Panc1 (cell line): ENCODE measurements around the gene FRMPD4. TPM values are rescaled to one million over a fixed set of nuclear protein-coding genes. Genes with fewer than 3 reads are reported as not detected.

ENCODE experiments used
- ATAC-seq: fragments of 200-7000 bp; cut with Tn5 transposase; 2 replicates; pipeline ENCODE4 v1.9.1; 2020; ENCODE audit warnings: mild to moderate bottlenecking, moderate library complexity
- BruUV-seq: library from RNA; stranded (reverse); fragments of 400-500 nt; replicated peaks from 2 replicates; lab custom pipeline; 2021; lab: Mats Ljungman, UMichigan
- CTCF ChIA-PET: fragments of 300-600 bp; sonication (Branson Sonifier 250); formaldehyde crosslinking; loops from one replicate; lab custom pipeline; 2022; ENCODE audit warnings: antibody characterized with exemption; lab: Charles Lee
- POLR2A ChIA-PET: fragments of 300-600 bp; sonication (Branson Sonifier 250); formaldehyde crosslinking; loops from one replicate; lab custom pipeline; 2022; ENCODE audit warnings: antibody characterized with exemption; lab: Charles Lee
- DNase-seq: peaks from one replicate; pipeline ENCODE4 v3.0.0-alpha.2; 2010; ENCODE audit warnings: low read depth, low spot score
- H3K27ac ChIP-seq: 2 replicates; pipeline ENCODE4 v1.5.1; 2011; ENCODE audit warnings: mild to moderate bottlenecking, low read length, inconsistent platforms
- H3K27me3 ChIP-seq: fragments of 200-500 bp; sonication (Bioruptor generic); 2 replicates; pipeline ENCODE4 v1.6.0; 2014; ENCODE audit warnings: low read length, inconsistent platforms; ENCODE audit not compliant: control insufficient read depth, insufficient read depth
- H3K36me3 ChIP-seq: fragments of 200-500 bp; sonication (Bioruptor generic); 2 replicates; pipeline ENCODE4 v1.5.1; 2014; ENCODE audit warnings: inconsistent platforms, mild to moderate bottlenecking, low read length, moderate library complexity; ENCODE audit not compliant: control insufficient read depth, insufficient read depth
- H3K4me1 ChIP-seq: 2 replicates; pipeline ENCODE4 v1.5.1; 2011; ENCODE audit warnings: inconsistent platforms, mild to moderate bottlenecking, low read length, moderate library complexity; ENCODE audit not compliant: control insufficient read depth, insufficient read depth
- H3K4me3 ChIP-seq, 2 experiments: 2 replicates each; pipeline ENCODE4 v1.5.1; 2011 to 2012; ENCODE audit warnings: low read depth in 2 of 2, low read length in 2 of 2, mild to moderate bottlenecking in 2 of 2, inconsistent platforms in 1 of 2, moderate library complexity in 1 of 2
- H3K9me3 ChIP-seq: fragments of 200-500 bp; sonication (Bioruptor generic); 2 replicates; pipeline ENCODE4 v1.5.1; 2014; ENCODE audit warnings: low read depth, mild to moderate bottlenecking, inconsistent platforms, low read length, moderate library complexity; ENCODE audit not compliant: control insufficient read depth, insufficient read depth
- POLR2AphosphoS5 ChIP-seq: IDR thresholded peaks from 2 replicates; pipeline ENCODE4 v1.6.1; 2012; ENCODE audit warnings: mild to moderate bottlenecking, low read depth, low read length, moderate library complexity
- SIN3A ChIP-seq: IDR thresholded peaks from 2 replicates; pipeline ENCODE4 v1.6.1; 2012; ENCODE audit warnings: low read depth, mild to moderate bottlenecking, low read length, moderate library complexity, borderline replicate concordance; ENCODE audit not compliant: insufficient read depth
- TCF7L2 ChIP-seq: IDR thresholded peaks from 2 replicates; pipeline ENCODE4 v1.6.1; 2011; ENCODE audit warnings: mild to moderate bottlenecking, low read depth, low read length, inconsistent platforms
- in situ Hi-C: cut with HindIII; loops from 2 replicates; pipeline ENCODE4 v1.10.0; 2016; ENCODE audit warnings: low sequenced_read_pairs, low pct_unique_long_range_greater_than_20kb
- intact Hi-C: fragments of 100-400 bp; cut with micrococcal nuclease; formaldehyde crosslinking; loops from one replicate; pipeline ENCODE4 v1.10.0; 2022; ENCODE audit not compliant: unreplicated experiment
- total RNA-seq: library from RNA; stranded (reverse); gene quantifications from one replicate; pipeline ENCODE4 v1.2.1, GENCODE V29; 2021; ENCODE audit not compliant: unreplicated experiment
- TF ChIP-seq, protein P1 (sequence below), 2 experiments: IDR thresholded peaks; 2 replicates each; pipeline ENCODE4 v1.6.1; 2011 to 2012; ENCODE audit warnings: low read depth in 2 of 2, control low read depth in 1 of 2, low read length in 1 of 2, mild to moderate bottlenecking in 1 of 2, moderate library complexity in 1 of 2; ENCODE audit not compliant: insufficient read depth in 1 of 2
- TF ChIP-seq, protein P2 (sequence below): fragments of 450-650 bp; IDR thresholded peaks from 2 replicates; pipeline ENCODE4 v1.5.1; 2017; ENCODE audit warnings: mild to moderate bottlenecking

Gene FRMPD4
- total RNA-seq, 1 experiment from 2014 or later: not detected

GRCh38 chrX:12722314-12722713, 584.0 kb downstream of the FRMPD4 start:
- BruUV-seq: no TSS peak
- intact Hi-C loops: no loop called here
- Histone ChIP-seq H3K36me3 (no peaks in the 10 kb centered on the region), H3K27ac (no peak overlapping the region), H3K4me3 (no peak overlapping the region), H3K4me1 (no peaks in the 10 kb centered on the region), H3K9me3 (no peaks in the 10 kb centered on the region), H3K27me3 (no peaks in the 10 kb centered on the region)
- in situ Hi-C loops: no loop called here
- TF ChIP-seq, protein P1, sequence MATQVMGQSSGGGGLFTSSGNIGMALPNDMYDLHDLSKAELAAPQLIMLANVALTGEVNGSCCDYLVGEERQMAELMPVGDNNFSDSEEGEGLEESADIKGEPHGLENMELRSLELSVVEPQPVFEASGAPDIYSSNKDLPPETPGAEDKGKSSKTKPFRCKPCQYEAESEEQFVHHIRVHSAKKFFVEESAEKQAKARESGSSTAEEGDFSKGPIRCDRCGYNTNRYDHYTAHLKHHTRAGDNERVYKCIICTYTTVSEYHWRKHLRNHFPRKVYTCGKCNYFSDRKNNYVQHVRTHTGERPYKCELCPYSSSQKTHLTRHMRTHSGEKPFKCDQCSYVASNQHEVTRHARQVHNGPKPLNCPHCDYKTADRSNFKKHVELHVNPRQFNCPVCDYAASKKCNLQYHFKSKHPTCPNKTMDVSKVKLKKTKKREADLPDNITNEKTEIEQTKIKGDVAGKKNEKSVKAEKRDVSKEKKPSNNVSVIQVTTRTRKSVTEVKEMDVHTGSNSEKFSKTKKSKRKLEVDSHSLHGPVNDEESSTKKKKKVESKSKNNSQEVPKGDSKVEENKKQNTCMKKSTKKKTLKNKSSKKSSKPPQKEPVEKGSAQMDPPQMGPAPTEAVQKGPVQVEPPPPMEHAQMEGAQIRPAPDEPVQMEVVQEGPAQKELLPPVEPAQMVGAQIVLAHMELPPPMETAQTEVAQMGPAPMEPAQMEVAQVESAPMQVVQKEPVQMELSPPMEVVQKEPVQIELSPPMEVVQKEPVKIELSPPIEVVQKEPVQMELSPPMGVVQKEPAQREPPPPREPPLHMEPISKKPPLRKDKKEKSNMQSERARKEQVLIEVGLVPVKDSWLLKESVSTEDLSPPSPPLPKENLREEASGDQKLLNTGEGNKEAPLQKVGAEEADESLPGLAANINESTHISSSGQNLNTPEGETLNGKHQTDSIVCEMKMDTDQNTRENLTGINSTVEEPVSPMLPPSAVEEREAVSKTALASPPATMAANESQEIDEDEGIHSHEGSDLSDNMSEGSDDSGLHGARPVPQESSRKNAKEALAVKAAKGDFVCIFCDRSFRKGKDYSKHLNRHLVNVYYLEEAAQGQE (IDR thresholded peaks at IDR 0.05; ENCODE audit: insufficient read depth in 1 of 2, low read depth in 2 of 2, low read length in 1 of 2): no peak
- TF ChIP-seq, protein P2, sequence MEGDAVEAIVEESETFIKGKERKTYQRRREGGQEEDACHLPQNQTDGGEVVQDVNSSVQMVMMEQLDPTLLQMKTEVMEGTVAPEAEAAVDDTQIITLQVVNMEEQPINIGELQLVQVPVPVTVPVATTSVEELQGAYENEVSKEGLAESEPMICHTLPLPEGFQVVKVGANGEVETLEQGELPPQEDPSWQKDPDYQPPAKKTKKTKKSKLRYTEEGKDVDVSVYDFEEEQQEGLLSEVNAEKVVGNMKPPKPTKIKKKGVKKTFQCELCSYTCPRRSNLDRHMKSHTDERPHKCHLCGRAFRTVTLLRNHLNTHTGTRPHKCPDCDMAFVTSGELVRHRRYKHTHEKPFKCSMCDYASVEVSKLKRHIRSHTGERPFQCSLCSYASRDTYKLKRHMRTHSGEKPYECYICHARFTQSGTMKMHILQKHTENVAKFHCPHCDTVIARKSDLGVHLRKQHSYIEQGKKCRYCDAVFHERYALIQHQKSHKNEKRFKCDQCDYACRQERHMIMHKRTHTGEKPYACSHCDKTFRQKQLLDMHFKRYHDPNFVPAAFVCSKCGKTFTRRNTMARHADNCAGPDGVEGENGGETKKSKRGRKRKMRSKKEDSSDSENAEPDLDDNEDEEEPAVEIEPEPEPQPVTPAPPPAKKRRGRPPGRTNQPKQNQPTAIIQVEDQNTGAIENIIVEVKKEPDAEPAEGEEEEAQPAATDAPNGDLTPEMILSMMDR: no peak
- no peak for TF ChIP-seq POLR2AphosphoS5
- no peak for TF ChIP-seq SIN3A
- no peak for TF ChIP-seq TCF7L2
- ATAC-seq (no peak), DNase-seq (no peak)
- ChIA-PET POLR2A (no interaction called here), CTCF (no interaction called here)

DNA sequence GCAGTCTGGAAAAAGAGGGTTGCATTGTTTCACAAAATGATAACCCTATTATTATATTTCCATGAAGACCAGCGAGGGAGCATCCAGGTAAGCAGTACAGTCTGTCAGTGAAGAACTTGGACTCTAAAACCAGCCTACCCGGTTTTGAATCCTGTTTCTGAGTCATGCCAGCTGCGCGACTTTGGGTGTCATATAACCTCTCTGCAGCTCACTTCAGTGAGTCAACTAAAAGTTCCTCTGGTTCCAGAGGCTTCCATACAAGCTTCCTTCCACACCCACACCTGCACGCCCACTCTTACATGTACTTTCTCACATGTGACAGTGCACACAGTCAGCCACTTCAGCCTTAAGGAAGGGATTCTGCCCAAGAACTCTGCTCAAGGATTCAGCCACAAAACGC, 603.1 kb downstream of the FRMPD4 start:
- ChIA-PET POLR2A (no interaction called here), CTCF (no interaction called here)
- intact Hi-C loops (no loop called here), in situ Hi-C loops (no loop called here)
- H3K4me1 ChIP-seq: no peaks in the 10 kb centered on the region
- H3K27me3 ChIP-seq: no peaks in the 10 kb centered on the region
- no peak overlapping the region for H3K27ac ChIP-seq
- no peaks in the 10 kb centered on the region for H3K36me3 ChIP-seq
- H3K9me3 ChIP-seq: no peaks in the 10 kb centered on the region
- no peak overlapping the region for H3K4me3 ChIP-seq
- DNase-seq (no peak), ATAC-seq (no peak)
- no TSS peak for BruUV-seq
- TF ChIP-seq POLR2AphosphoS5 (no peak), SIN3A (no peak), TCF7L2 (no peak)
- TF ChIP-seq, protein P1 (IDR thresholded peaks at IDR 0.05; ENCODE audit: insufficient read depth in 1 of 2, low read depth in 2 of 2, low read length in 1 of 2): no peak
- TF ChIP-seq, protein P2: no peak
